SK-N-SH (cell line): ENCODE measurements around the gene GMPR. TPM values are rescaled to one million over a fixed set of nuclear protein-coding genes. Genes with fewer than 3 reads are reported as not detected.

Experiments
- CTCF ChIA-PET: fragments of 300-600, 350-600 bp; formaldehyde crosslinking; extraction: SDS; loops from one replicate; lab custom pipeline; 2021; lab: Yijun Ruan, JAX
- POLR2A ChIA-PET: fragments of 350-600 bp; sonication (Branson Sonifier 250); formaldehyde crosslinking; extraction: SDS; loops from one replicate; lab custom pipeline; 2020; ENCODE audit warnings: antibody characterized with exemption, inconsistent platforms; lab: Yijun Ruan, JAX
- DNase-seq: peaks from one replicate; pipeline ENCODE4 v3.0.0; 2012
- H2AFZ ChIP-seq: fragments of 200-600 bp; sonication (generic); 2 replicates; pipeline ENCODE4 v1.8.1; 2016; ENCODE audit warnings: antibody characterized with exemption, mild to moderate bottlenecking, low read depth
- H3F3A ChIP-seq: fragments of 200-600 bp; sonication (generic); replicated peaks from 2 replicates; pipeline ENCODE3; 2016; ENCODE audit warnings: antibody characterized with exemption, mild to moderate bottlenecking; ENCODE audit not compliant: insufficient read depth
- H3K27ac ChIP-seq, 2 experiments: fragments of 200-500 bp in 1 of 2; fragments of 200-600 bp in 1 of 2; sonication (Bioruptor generic) in 1 of 2; sonication (generic), shearing (Covaris generic) in 1 of 2; 2 replicates each; pipeline versions ENCODE4 v1.5.1 to v1.6.1; 2014 to 2016; ENCODE audit warnings: low read depth in 2 of 2, inconsistent platforms in 1 of 2, low read length in 1 of 2, mild to moderate bottlenecking in 1 of 2, mixed read lengths in 1 of 2
- H3K27me3 ChIP-seq: fragments of 200-600 bp; sonication (generic), shearing (Covaris generic); 2 replicates; pipeline ENCODE4 v1.6.1; 2016; ENCODE audit warnings: mixed run types; ENCODE audit not compliant: insufficient read depth
- H3K36me3 ChIP-seq, 2 experiments: fragments of 200-500 bp in 1 of 2; fragments of 200-600 bp in 1 of 2; sonication (Bioruptor generic) in 1 of 2; sonication (generic) in 1 of 2; replicated peaks in 1 of 2; 2 replicates each; pipeline versions ENCODE3 to v1.5.1; 2014 to 2016; ENCODE audit warnings: low read length in 1 of 2, mild to moderate bottlenecking in 1 of 2; ENCODE audit not compliant: insufficient read depth in 2 of 2, control insufficient read depth in 1 of 2
- H3K4me1 ChIP-seq, 2 experiments: fragments of 200-500 bp in 1 of 2; fragments of 200-600 bp in 1 of 2; sonication (Bioruptor generic) in 1 of 2; sonication (generic), shearing (Covaris generic) in 1 of 2; 2 replicates each; pipeline versions ENCODE4 v1.5.1 to v1.6.1; 2014 to 2016; ENCODE audit warnings: low read depth in 1 of 2, low read length in 1 of 2, mixed run types in 1 of 2; ENCODE audit not compliant: insufficient read depth in 2 of 2, control insufficient read depth in 1 of 2
- H3K4me2 ChIP-seq: fragments of 200-600 bp; sonication (generic), shearing (Covaris generic); 2 replicates; pipeline ENCODE4 v1.6.1; 2017; ENCODE audit warnings: mixed run types
- H3K4me3 ChIP-seq, 2 experiments: fragments of 200-500 bp in 1 of 2; fragments of 200-600 bp in 1 of 2; sonication (Bioruptor generic) in 1 of 2; sonication (generic), shearing (Covaris generic) in 1 of 2; 2 replicates each; pipeline versions ENCODE4 v1.5.1 to v1.8.1; 2014 to 2016; ENCODE audit warnings: low read depth in 2 of 2, inconsistent platforms in 1 of 2, low read length in 1 of 2, mild to moderate bottlenecking in 1 of 2, mixed read lengths in 1 of 2, moderate library complexity in 1 of 2
- H3K79me2 ChIP-seq: fragments of 200-600 bp; sonication (generic); 2 replicates; pipeline ENCODE4 v1.8.1; 2017; ENCODE audit warnings: mild to moderate bottlenecking; ENCODE audit not compliant: insufficient read depth
- H3K9ac ChIP-seq: fragments of 200-600 bp; sonication (generic); 2 replicates; pipeline ENCODE4 v1.6.1; 2017; ENCODE audit warnings: mixed run types
- H3K9me2 ChIP-seq: fragments of 200-600 bp; sonication (generic); 2 replicates; pipeline ENCODE4 v1.6.1; 2017; ENCODE audit warnings: mixed run types
- H3K9me3 ChIP-seq: fragments of 200-600 bp; sonication (generic); 2 replicates; pipeline ENCODE4 v1.6.1; 2017; ENCODE audit warnings: mixed run types, mild to moderate bottlenecking, moderate library complexity
- H4K20me1 ChIP-seq: fragments of 200-600 bp; sonication (generic); 2 replicates; pipeline ENCODE4 v1.6.1; 2017; ENCODE audit warnings: mild to moderate bottlenecking, mixed run types; ENCODE audit not compliant: insufficient read depth
- CHD2 ChIP-seq: fragments of 150-350 bp; IDR thresholded peaks from 2 replicates; pipeline ENCODE4 v1.6.1; 2018; ENCODE audit warnings: low read length; ENCODE audit not compliant: partially characterized antibody
- ELF1 ChIP-seq: IDR thresholded peaks from 2 replicates; pipeline ENCODE4 v1.4.0; 2012
- EP300 ChIP-seq, 2 experiments: IDR thresholded peaks; 2 replicates each; pipeline versions ENCODE4 v1.4.0 to v1.6.1; 2012; ENCODE audit warnings: borderline replicate concordance in 1 of 2, low read depth in 1 of 2, low read length in 1 of 2
- EZH2phosphoT487 ChIP-seq: fragments of 200-600 bp; sonication (generic); IDR thresholded peaks from 2 replicates; pipeline ENCODE4 v1.6.1; 2017; ENCODE audit warnings: low read depth, mixed run types, mild to moderate bottlenecking, antibody characterized with exemption, moderate library complexity, borderline replicate concordance
- GABPA ChIP-seq: IDR thresholded peaks from 2 replicates; pipeline ENCODE4 v1.4.0; 2012; ENCODE audit warnings: low read depth, mild to moderate bottlenecking
- GATA2 ChIP-seq: sonication (generic); formaldehyde crosslinking; IDR thresholded peaks from 2 replicates; pipeline ENCODE4 v1.5.0; 2020; ENCODE audit warnings: mild to moderate bottlenecking, missing genetic modification reagents
- NFIC ChIP-seq: IDR thresholded peaks from 2 replicates; pipeline ENCODE4 v1.4.0; 2012; ENCODE audit warnings: borderline replicate concordance
- POLR2AphosphoS5 ChIP-seq: IDR thresholded peaks from 2 replicates; pipeline ENCODE4 v1.6.1; 2012; ENCODE audit warnings: low read depth, low read length
- RAD21 ChIP-seq: IDR thresholded peaks from 2 replicates; pipeline ENCODE4 v1.6.1; 2012; ENCODE audit warnings: mild to moderate bottlenecking, low read length
- RCOR1 ChIP-seq: fragments of 150-350 bp; IDR thresholded peaks from 2 replicates; pipeline ENCODE4 v1.6.1; 2017; ENCODE audit warnings: antibody characterized with exemption, low read length
- RXRA ChIP-seq: IDR thresholded peaks from 2 replicates; pipeline ENCODE4 v1.4.0; 2012; ENCODE audit warnings: low read depth, mild to moderate bottlenecking, borderline replicate concordance
- SIN3A ChIP-seq: IDR thresholded peaks from 2 replicates; pipeline ENCODE4 v1.6.1; 2012; ENCODE audit warnings: low read depth, mild to moderate bottlenecking, low read length, moderate library complexity, borderline replicate concordance
- TCF12 ChIP-seq: IDR thresholded peaks from 2 replicates; pipeline ENCODE4 v1.4.0; 2012
- TEAD4 ChIP-seq: IDR thresholded peaks from 2 replicates; pipeline ENCODE4 v1.4.0; 2012; ENCODE audit warnings: mild to moderate bottlenecking, borderline replicate concordance; ENCODE audit not compliant: insufficient read depth
- WGBS: methylation state at CpG from one replicate; pipeline ENCODE4 v1.1.6; 2017; ENCODE audit warnings: low lambda C conversion rate; 5-methylcytosine and 5-hydroxymethylcytosine counted together
- polyA plus RNA-seq, 3 experiments: library from polyadenylated mRNA; depleted of rRNA; stranded (reverse); fragments of >200 nt; gene quantifications; 2 replicates each; pipeline ENCODE4 v1.2.3, GENCODE V29; 2012
- TF ChIP-seq, protein P1 (sequence below): fragments of 200-600 bp; sonication (generic); IDR thresholded peaks from 2 replicates; pipeline ENCODE4 v1.6.1; 2017; ENCODE audit warnings: antibody characterized with exemption, mild to moderate bottlenecking, moderate library complexity
- TF ChIP-seq, protein P2 (sequence below): IDR thresholded peaks from 2 replicates; pipeline ENCODE4 v1.6.1; 2012; ENCODE audit warnings: mild to moderate bottlenecking, low read depth, low read length, moderate library complexity
- TF ChIP-seq, protein P3 (sequence below): IDR thresholded peaks from 2 replicates; pipeline ENCODE4 v1.4.0; 2012; ENCODE audit warnings: low read depth
- TF ChIP-seq, protein P4 (sequence below): fragments of 150-350 bp; IDR thresholded peaks from 2 replicates; pipeline ENCODE4 v1.6.1; 2016; ENCODE audit warnings: mild to moderate bottlenecking, low read depth, low read length
- TF ChIP-seq, protein P5 (sequence below): IDR thresholded peaks from 2 replicates; pipeline ENCODE4; 2012

Gene GMPR
- polyA plus RNA-seq, 1 of the 3 experiments (the other 2 are of a cell fraction) = 21.0 TPM

DNA sequence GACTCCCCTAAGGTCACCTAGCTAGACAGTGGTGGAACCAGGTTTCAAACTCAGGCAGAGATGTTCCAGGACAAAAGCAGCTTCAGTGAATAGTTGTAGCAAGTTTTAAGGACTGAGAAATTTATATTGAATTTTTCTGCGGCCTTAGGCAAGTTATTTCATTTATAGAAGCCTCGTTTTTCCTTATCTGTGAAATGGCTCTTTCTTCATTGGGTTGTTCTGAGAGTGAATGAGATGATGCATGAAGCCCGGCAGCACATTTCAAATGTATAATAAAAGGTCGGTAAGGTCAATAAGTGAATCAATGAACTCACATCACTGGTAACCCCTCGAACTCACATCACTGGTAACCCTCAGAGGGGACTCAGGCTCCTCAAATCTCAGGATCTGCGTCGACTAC, 1.1 kb upstream of the GMPR start:
- 91% methylated on average over 7 of the region's 7 CpGs for WGBS
- H3K4me2 ChIP-seq = peak overlapping the region; percentile 50; the same call in 1 of the 2 replicates
- POLR2A ChIA-PET = no interaction called here

More for the DNA sequence above, 1.1 kb upstream of the GMPR start:
- DNase-seq = no peak
- Histone ChIP-seq H3K4me3 (no peak overlapping the region), H3K27ac (peak overlapping the region; percentile 25 to 67; a peak in 2 of 4 replicates), H3K9me3 (no peaks in the 10 kb centered on the region), H3K9ac (no peak overlapping the region), H3K4me1 (peaks cover 0 to 6% of the 10 kb centered on the region in 2 experiments; a peak in 1 of 4 replicates), H2AFZ (no peak overlapping the region), H3K27me3 (no peaks in the 10 kb centered on the region), H3K79me2 (no peaks in the 10 kb centered on the region), H3K9me2 (no peaks in the 10 kb centered on the region), H3F3A (peaks cover 9% of the 10 kb centered on the region), H3K36me3 (no peaks in the 10 kb centered on the region), H4K20me1 (no peaks in the 10 kb centered on the region)
- TF ChIP-seq, protein P1, sequence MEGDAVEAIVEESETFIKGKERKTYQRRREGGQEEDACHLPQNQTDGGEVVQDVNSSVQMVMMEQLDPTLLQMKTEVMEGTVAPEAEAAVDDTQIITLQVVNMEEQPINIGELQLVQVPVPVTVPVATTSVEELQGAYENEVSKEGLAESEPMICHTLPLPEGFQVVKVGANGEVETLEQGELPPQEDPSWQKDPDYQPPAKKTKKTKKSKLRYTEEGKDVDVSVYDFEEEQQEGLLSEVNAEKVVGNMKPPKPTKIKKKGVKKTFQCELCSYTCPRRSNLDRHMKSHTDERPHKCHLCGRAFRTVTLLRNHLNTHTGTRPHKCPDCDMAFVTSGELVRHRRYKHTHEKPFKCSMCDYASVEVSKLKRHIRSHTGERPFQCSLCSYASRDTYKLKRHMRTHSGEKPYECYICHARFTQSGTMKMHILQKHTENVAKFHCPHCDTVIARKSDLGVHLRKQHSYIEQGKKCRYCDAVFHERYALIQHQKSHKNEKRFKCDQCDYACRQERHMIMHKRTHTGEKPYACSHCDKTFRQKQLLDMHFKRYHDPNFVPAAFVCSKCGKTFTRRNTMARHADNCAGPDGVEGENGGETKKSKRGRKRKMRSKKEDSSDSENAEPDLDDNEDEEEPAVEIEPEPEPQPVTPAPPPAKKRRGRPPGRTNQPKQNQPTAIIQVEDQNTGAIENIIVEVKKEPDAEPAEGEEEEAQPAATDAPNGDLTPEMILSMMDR = no peak
- TF ChIP-seq NFIC (no peak), ELF1 (no peak), CHD2 (no peak), POLR2AphosphoS5 (no peak), GATA2 (CRISPR knock-in tag) (no peak), EZH2phosphoT487 (no peak), RXRA (no peak), RAD21 (no peak), SIN3A (no peak), EP300 (IDR thresholded peaks at IDR 0.05; ENCODE audit: borderline replicate concordance in 1 of 2, low read depth in 1 of 2, low read length in 1 of 2) (no peak), GABPA (no peak), RCOR1 (no peak), TCF12 (no peak), TEAD4 (no peak)
- TF ChIP-seq, protein P2, sequence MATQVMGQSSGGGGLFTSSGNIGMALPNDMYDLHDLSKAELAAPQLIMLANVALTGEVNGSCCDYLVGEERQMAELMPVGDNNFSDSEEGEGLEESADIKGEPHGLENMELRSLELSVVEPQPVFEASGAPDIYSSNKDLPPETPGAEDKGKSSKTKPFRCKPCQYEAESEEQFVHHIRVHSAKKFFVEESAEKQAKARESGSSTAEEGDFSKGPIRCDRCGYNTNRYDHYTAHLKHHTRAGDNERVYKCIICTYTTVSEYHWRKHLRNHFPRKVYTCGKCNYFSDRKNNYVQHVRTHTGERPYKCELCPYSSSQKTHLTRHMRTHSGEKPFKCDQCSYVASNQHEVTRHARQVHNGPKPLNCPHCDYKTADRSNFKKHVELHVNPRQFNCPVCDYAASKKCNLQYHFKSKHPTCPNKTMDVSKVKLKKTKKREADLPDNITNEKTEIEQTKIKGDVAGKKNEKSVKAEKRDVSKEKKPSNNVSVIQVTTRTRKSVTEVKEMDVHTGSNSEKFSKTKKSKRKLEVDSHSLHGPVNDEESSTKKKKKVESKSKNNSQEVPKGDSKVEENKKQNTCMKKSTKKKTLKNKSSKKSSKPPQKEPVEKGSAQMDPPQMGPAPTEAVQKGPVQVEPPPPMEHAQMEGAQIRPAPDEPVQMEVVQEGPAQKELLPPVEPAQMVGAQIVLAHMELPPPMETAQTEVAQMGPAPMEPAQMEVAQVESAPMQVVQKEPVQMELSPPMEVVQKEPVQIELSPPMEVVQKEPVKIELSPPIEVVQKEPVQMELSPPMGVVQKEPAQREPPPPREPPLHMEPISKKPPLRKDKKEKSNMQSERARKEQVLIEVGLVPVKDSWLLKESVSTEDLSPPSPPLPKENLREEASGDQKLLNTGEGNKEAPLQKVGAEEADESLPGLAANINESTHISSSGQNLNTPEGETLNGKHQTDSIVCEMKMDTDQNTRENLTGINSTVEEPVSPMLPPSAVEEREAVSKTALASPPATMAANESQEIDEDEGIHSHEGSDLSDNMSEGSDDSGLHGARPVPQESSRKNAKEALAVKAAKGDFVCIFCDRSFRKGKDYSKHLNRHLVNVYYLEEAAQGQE = no peak
- TF ChIP-seq, protein P3, sequence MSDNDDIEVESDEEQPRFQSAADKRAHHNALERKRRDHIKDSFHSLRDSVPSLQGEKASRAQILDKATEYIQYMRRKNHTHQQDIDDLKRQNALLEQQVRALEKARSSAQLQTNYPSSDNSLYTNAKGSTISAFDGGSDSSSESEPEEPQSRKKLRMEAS = no peak
- TF ChIP-seq, protein P4, sequence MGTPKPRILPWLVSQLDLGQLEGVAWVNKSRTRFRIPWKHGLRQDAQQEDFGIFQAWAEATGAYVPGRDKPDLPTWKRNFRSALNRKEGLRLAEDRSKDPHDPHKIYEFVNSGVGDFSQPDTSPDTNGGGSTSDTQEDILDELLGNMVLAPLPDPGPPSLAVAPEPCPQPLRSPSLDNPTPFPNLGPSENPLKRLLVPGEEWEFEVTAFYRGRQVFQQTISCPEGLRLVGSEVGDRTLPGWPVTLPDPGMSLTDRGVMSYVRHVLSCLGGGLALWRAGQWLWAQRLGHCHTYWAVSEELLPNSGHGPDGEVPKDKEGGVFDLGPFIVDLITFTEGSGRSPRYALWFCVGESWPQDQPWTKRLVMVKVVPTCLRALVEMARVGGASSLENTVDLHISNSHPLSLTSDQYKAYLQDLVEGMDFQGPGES = no peak
- TF ChIP-seq, protein P5, sequence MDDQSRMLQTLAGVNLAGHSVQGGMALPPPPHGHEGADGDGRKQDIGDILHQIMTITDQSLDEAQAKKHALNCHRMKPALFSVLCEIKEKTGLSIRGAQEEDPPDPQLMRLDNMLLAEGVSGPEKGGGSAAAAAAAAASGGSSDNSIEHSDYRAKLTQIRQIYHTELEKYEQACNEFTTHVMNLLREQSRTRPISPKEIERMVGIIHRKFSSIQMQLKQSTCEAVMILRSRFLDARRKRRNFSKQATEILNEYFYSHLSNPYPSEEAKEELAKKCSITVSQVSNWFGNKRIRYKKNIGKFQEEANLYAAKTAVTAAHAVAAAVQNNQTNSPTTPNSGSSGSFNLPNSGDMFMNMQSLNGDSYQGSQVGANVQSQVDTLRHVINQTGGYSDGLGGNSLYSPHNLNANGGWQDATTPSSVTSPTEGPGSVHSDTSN = no peak
- CTCF ChIA-PET = no interaction called here
